Body of pancreas (tissue), 4 donors: ENCODE measurements around the gene ADGRD1.

Source experiments
- POLR2A ChIP-seq, 3 donors: fragments of 450-650 bp; IDR thresholded peaks; one replicate each; pipeline ENCODE4 v1.6.1; 2016; ENCODE audit warnings: antibody characterized with exemption in 3 of 3, mild to moderate bottlenecking in 2 of 3
- TF ChIP-seq, protein P1 (sequence below), 7 experiments: fragments of 450-650 bp in 4 of 7; fragments of 200-600 bp in 3 of 7; sonication (generic) in 3 of 7; IDR thresholded peaks; one replicate each; pipeline ENCODE4 v1.5.1; 2016 to 2019; ENCODE audit warnings: antibody characterized with exemption in 7 of 7

DNA sequence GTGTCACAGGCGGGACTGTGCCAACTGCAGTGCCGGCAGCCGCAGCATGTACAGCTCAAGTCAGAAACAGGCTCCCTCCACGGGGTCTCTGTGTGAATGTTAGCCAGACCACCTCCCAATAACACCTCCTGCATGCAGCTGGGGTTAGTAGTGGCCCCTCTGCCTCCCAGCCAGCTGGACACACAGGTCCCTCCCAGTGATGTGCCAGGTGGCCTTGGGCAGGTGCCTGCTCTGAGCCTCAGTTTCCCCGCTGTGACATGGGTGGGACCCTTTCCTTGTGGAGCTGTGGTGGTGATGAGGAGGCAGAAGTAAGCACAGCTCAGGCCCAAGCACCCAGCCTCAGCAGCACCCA, 139.9 kb downstream of the ADGRD1 start:
- TF ChIP-seq, protein P1, sequence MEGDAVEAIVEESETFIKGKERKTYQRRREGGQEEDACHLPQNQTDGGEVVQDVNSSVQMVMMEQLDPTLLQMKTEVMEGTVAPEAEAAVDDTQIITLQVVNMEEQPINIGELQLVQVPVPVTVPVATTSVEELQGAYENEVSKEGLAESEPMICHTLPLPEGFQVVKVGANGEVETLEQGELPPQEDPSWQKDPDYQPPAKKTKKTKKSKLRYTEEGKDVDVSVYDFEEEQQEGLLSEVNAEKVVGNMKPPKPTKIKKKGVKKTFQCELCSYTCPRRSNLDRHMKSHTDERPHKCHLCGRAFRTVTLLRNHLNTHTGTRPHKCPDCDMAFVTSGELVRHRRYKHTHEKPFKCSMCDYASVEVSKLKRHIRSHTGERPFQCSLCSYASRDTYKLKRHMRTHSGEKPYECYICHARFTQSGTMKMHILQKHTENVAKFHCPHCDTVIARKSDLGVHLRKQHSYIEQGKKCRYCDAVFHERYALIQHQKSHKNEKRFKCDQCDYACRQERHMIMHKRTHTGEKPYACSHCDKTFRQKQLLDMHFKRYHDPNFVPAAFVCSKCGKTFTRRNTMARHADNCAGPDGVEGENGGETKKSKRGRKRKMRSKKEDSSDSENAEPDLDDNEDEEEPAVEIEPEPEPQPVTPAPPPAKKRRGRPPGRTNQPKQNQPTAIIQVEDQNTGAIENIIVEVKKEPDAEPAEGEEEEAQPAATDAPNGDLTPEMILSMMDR (IDR thresholded peaks at IDR 0.05) = no peak
- TF ChIP-seq POLR2A (IDR thresholded peaks at IDR 0.05) = no peak
